Spinal cord (tissue), 10 donors: ENCODE results near the gene TLDC2. TPM values are rescaled to one million over a fixed set of nuclear protein-coding genes. Genes with fewer than 3 reads are reported as not detected.

Experiments
- DNase-seq, 6 donors: peaks; one replicate each; pipeline versions ENCODE4 v3.0.0 to v3.0.0-alpha.2; 2013 to 2015; ENCODE audit warnings: low spot score in 6 of 6, low read depth in 4 of 6
- H3K27ac ChIP-seq: one replicate; pipeline ENCODE4 v1.5.1; 2013; ENCODE audit warnings: low read depth, low read length, control low read depth
- H3K27me3 ChIP-seq: one replicate; pipeline ENCODE4 v1.6.1; 2013; ENCODE audit warnings: low read length; ENCODE audit not compliant: control insufficient read depth, insufficient read depth
- H3K36me3 ChIP-seq: one replicate; pipeline ENCODE4 v1.6.1; 2013; ENCODE audit warnings: low read length; ENCODE audit not compliant: control insufficient read depth, insufficient read depth
- H3K4me1 ChIP-seq: one replicate; pipeline ENCODE4 v1.6.1; 2013; ENCODE audit warnings: low read length; ENCODE audit not compliant: control insufficient read depth, insufficient read depth
- H3K4me3 ChIP-seq: one replicate; pipeline ENCODE4 v1.5.1; 2013; ENCODE audit warnings: low read depth, low read length, control low read depth
- H3K9me3 ChIP-seq: one replicate; pipeline ENCODE4 v1.6.1; 2013; ENCODE audit warnings: low read length; ENCODE audit not compliant: control insufficient read depth, insufficient read depth
- WGBS: methylation state at CpG from one replicate; pipeline ENCODE4 v1.1.5; 2013; ENCODE audit warnings: missing lambda C conversion rate; ENCODE audit not compliant: insufficient coverage; 5-methylcytosine and 5-hydroxymethylcytosine counted together
- polyA plus RNA-seq, 2 donors: library from polyadenylated mRNA; unstranded; fragments of 120-200 nt; gene quantifications; one replicate each; pipeline ENCODE4 v1.2.1, GENCODE V29; 2013; ENCODE audit not compliant: insufficient read length in 2 of 2
- total RNA-seq, 2 donors: library from RNA; depleted of rRNA in 1 of 2; stranded (reverse); fragments of 120-200 nt in 1 of 2; fragments of >200 nt in 1 of 2; gene quantifications; one replicate each; pipeline versions ENCODE4 v1.2.3 to v1.2.4, GENCODE V29; 2013 to 2014
- donor health status: healthy.

The TLDC2 gene
- total and polyA plus RNA-seq, 4 donors = 0.28 to 2.5 (median 0.67) TPM

- Histone ChIP-seq H3K9me3 (no peaks in the 10 kb centered on the region), H3K36me3 (peaks cover 54% of the 10 kb centered on the region), H3K4me1 (peaks cover 79% of the 10 kb centered on the region), H3K27ac (peak overlapping the region; percentile 43), H3K4me3 (no peak overlapping the region), H3K27me3 (no peaks in the 10 kb centered on the region)
- WGBS = 48% methylated on average over 3 of the region's 6 CpGs
- DNase-seq = no peak
Measured at GRCh38 chr20:36859700-36860330, 16.1 kb upstream of the TLDC2 start.

- Histone ChIP-seq H3K9me3 (no peaks in the 10 kb centered on the region), H3K27ac (no peak overlapping the region), H3K36me3 (peaks cover 49% of the 10 kb centered on the region), H3K27me3 (no peaks in the 10 kb centered on the region), H3K4me3 (peak overlapping the region; percentile 1), H3K4me1 (peaks cover 75% of the 10 kb centered on the region)
- 43% methylated on average over 3 of the region's 5 CpGs for WGBS
- DNase-seq = no peak
Measured at GRCh38 chr20:36860339-36860738, 15.6 kb upstream of the TLDC2 start.

- H3K27me3 ChIP-seq = no peaks in the 10 kb centered on the region
- 64% methylated on average over 7 of the region's 14 CpGs for WGBS
- peak overlapping the region; percentile 67 for H3K4me3 ChIP-seq
- peaks cover 42% of the 10 kb centered on the region for H3K36me3 ChIP-seq
- no peaks in the 10 kb centered on the region for H3K9me3 ChIP-seq
- no peak for DNase-seq
- no peak overlapping the region for H3K27ac ChIP-seq
- peaks cover 68% of the 10 kb centered on the region for H3K4me1 ChIP-seq
Measured at GRCh38 chr20:36860811-36861624, 14.9 kb upstream of the TLDC2 start.

- H3K4me1 ChIP-seq = peaks cover 63% of the 10 kb centered on the region
- WGBS = 9% methylated on average over 7 of the region's 7 CpGs
- DNase-seq = no peak
Measured at GRCh38 chr20:36861625-36861874, 14.4 kb upstream of the TLDC2 start.

GRCh38 chr20:36861875-36862801, 13.8 kb upstream of the TLDC2 start:
- Histone ChIP-seq H3K9me3 (no peaks in the 10 kb centered on the region), H3K4me1 (peaks cover 57% of the 10 kb centered on the region), H3K27me3 (no peaks in the 10 kb centered on the region), H3K36me3 (peaks cover 31% of the 10 kb centered on the region), H3K4me3 (peak overlapping the region; percentile 67), H3K27ac (peak overlapping the region; percentile 89)
- WGBS = 1% methylated on average over 42 of the region's 45 CpGs
- DNase-seq = peak in 4 of 6 donors; percentile 62 to 87 (median 73)

More at GRCh38 chr20:36861625-36861874, 14.4 kb upstream of the TLDC2 start:
- Histone ChIP-seq H3K27ac (peak overlapping the region; percentile 89), H3K4me3 (peak overlapping the region; percentile 67), H3K27me3 (no peaks in the 10 kb centered on the region), H3K36me3 (peaks cover 37% of the 10 kb centered on the region), H3K9me3 (no peaks in the 10 kb centered on the region)

GRCh38 chr20:36862857-36863668, 12.9 kb upstream of the TLDC2 start:
- Histone ChIP-seq H3K36me3 (peaks cover 22% of the 10 kb centered on the region), H3K4me1 (peaks cover 49% of the 10 kb centered on the region), H3K4me3 (peak overlapping the region; percentile 67), H3K27me3 (no peaks in the 10 kb centered on the region), H3K9me3 (no peaks in the 10 kb centered on the region), H3K27ac (no peak overlapping the region)
- WGBS = under 1% methylated on average over 129 of the region's 129 CpGs
- DNase-seq = no peak

- Histone ChIP-seq H3K36me3 (peaks cover 9% of the 10 kb centered on the region), H3K4me1 (peaks cover 34% of the 10 kb centered on the region), H3K27ac (no peak overlapping the region), H3K4me3 (no peak overlapping the region), H3K9me3 (no peaks in the 10 kb centered on the region), H3K27me3 (no peaks in the 10 kb centered on the region)
- no peak for DNase-seq
- WGBS = 69% methylated on average over 6 of the region's 9 CpGs
Measured at GRCh38 chr20:36865076-36865860, 10.7 kb upstream of the TLDC2 start.

- Histone ChIP-seq H3K36me3 (peaks cover 7% of the 10 kb centered on the region), H3K9me3 (no peaks in the 10 kb centered on the region), H3K27ac (no peak overlapping the region), H3K4me1 (peaks cover 28% of the 10 kb centered on the region), H3K4me3 (no peak overlapping the region), H3K27me3 (no peaks in the 10 kb centered on the region)
- DNase-seq = no peak
Measured at GRCh38 chr20:36865861-36866149, 10.1 kb upstream of the TLDC2 start.
